C4-2B (cell line): ENCODE data around the gene PIK3AP1.

Source experiments
- ZFX ChIP-seq: fragments of 450-650 bp; IDR thresholded peaks from 2 replicates; pipeline ENCODE4 v1.6.1; 2017
- TF ChIP-seq, protein P1 (sequence below): fragments of 450-650 bp; conservative IDR thresholded peaks from 2 replicates; pipeline ENCODE4 v1.5.1; 2017; ENCODE audit warnings: mild to moderate bottlenecking

DNA sequence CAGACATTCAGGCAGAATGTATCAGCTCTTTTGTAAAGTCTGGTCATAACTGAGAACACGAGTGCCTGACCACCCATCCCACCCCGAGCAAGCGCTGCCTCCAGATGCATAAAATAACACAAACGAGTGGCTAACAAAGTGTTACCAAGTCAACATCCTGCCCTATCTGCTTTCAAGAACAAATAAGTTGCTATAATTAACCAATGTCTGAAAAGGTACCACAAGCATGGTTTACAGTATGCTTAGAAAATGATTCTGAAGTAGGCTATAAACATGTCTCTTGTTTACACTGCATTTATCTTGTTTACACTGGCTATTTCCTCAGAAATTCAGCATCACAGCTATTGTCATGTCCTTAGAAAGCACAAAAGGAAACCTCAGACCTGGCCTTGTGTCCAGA, 49.5 kb downstream of the PIK3AP1 start:
- TF ChIP-seq, protein P1, sequence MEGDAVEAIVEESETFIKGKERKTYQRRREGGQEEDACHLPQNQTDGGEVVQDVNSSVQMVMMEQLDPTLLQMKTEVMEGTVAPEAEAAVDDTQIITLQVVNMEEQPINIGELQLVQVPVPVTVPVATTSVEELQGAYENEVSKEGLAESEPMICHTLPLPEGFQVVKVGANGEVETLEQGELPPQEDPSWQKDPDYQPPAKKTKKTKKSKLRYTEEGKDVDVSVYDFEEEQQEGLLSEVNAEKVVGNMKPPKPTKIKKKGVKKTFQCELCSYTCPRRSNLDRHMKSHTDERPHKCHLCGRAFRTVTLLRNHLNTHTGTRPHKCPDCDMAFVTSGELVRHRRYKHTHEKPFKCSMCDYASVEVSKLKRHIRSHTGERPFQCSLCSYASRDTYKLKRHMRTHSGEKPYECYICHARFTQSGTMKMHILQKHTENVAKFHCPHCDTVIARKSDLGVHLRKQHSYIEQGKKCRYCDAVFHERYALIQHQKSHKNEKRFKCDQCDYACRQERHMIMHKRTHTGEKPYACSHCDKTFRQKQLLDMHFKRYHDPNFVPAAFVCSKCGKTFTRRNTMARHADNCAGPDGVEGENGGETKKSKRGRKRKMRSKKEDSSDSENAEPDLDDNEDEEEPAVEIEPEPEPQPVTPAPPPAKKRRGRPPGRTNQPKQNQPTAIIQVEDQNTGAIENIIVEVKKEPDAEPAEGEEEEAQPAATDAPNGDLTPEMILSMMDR = no peak
- TF ChIP-seq ZFX = no peak
